ENCODE results near the gene SETD1A.
"Not testable (repeated sequence)": the region's sequence is repeated elsewhere in the genome, so short reads cannot be mapped to it uniquely, and the experiment has no call there.

Gene SETD1A

DNA sequence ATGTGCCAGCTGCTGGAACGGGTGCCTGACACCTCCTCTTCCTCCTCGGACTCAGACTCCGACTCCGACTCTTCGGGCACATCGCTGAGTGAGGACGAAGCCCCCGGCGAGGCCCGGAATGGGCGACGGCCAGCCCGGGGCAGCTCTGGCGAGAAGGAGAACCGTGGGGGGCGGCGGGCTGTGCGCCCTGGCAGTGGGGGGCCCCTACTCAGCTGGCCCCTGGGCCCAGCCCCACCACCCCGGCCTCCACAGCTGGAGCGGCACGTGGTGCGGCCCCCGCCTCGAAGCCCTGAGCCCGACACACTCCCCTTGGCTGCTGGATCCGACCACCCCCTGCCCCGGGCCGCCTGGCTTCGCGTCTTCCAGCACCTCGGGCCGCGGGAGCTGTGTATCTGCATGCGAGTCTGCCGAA lies 27.4 kb upstream of the SETD1A start:
- DNase-seq, result no peak

DNA sequence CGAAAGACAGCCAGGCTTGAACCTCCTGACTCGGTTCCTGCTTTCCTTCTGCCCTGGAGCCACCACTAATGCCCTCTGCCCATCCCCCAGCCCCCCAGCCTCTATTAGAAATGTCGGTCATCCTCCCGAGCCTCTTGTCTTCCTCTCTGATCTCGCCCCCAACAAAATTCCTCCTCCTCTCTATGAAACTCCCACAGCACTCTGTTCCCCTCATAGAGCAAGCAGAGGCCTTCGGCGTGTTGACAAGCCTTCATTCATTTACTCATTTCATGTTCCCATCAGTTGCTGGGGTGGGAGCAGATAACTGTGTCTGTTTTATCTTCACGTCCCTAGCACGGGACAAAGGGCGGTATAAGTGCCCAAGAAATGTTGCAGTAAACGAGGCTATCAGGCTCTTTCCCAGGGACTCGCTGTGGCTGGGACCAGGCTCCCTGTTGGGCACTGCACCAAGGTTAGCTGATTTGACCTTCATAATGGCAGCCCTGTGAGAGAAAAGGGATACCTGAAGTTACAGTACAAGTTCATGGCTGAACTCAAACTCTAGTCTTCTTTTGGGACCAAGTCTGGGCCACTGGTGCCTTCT lies 26.4 kb upstream of the SETD1A start:
- DNase-seq, result no peak

GRCh38 chr16:30934827-30935557 lies 22.6 kb upstream of the SETD1A start:
- no peak for DNase-seq

DNA sequence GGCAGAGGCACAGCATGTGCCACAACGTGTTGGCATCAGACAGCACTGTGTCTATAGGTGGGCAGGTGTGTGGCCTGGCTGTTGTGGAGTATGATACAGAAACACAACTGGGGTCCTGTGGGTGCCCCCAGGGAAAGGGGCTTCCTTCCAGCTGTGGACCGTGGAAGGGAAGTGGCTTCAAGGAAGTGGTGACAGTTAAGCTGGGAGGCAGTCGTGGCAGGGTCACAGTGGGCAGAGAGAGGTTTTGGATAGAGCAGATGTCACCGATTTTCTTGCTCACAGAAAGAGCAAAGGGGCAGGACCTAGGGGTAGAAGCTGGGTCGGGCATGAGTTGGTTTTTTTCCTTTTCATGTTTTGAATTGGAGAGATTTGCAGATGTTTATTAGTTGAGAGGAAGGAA lies 19.9 kb upstream of the SETD1A start:
- no peak for DNase-seq

GRCh38 chr16:30939571-30939970 lies 18.0 kb upstream of the SETD1A start:
- not testable (repeated sequence) for DNase-seq

DNA sequence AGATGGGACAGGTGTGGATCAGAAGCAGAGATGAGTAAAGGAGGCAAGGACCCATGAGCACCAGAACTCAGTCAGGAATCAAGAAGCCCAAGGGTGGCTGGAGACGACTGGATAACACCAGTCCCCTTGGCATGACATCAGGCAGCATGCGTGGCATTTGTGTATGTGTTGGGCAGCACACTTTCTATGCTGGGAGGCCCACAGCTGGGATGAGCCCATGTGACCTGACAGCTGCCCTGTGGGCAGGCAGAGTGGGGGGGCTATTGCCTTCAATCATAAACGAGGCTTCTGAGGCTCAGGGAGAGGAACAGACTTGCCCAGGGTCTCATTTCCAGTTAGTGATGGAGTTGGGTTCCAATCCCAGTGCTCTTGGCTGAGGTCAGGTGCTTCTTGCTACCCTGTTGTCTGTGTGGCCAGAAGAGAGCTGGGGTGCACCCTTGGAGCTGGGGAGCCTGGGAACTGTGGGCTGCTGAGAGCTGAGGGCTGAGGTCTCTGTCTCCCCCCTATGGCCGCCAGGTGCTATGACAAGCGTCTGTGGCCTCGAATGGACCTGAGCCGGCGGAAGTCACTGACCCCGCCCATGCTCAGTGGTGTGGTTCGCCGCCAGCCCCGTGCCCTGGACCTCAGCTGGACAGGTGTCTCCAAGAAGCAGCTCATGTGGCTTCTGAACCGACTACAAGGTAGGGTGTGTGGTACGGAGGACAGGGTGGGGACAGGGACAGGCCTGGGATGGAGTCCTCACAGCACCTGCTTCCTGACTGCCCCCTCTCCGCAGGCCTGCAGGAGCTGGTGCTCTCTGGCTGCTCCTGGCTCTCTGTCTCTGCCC lies 15.7 kb upstream of the SETD1A start:
- DNase-seq, result no peak

GRCh38 chr16:30942426-30942806 lies 15.1 kb upstream of the SETD1A start:
- DNase-seq, result no peak

DNA sequence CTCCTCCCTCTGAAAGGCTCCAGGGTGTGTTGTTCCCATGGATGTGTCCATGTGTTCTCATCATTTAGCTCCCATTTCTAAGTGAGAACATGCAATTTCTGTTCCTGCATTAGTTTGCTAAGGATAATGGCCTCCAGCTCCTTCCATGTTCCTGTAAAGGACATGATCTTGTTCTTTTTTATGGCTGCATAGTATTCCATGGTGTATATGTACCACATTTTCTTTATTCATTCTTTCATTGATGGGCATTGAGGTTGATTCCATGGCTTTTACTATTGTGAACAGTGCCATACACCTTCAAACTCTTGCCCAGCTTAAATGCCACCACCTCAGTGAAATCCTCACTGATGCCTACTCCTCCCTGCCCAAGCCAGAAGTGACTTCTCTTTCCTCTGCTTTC lies 13.2 kb upstream of the SETD1A start:
- no peak for DNase-seq

DNA sequence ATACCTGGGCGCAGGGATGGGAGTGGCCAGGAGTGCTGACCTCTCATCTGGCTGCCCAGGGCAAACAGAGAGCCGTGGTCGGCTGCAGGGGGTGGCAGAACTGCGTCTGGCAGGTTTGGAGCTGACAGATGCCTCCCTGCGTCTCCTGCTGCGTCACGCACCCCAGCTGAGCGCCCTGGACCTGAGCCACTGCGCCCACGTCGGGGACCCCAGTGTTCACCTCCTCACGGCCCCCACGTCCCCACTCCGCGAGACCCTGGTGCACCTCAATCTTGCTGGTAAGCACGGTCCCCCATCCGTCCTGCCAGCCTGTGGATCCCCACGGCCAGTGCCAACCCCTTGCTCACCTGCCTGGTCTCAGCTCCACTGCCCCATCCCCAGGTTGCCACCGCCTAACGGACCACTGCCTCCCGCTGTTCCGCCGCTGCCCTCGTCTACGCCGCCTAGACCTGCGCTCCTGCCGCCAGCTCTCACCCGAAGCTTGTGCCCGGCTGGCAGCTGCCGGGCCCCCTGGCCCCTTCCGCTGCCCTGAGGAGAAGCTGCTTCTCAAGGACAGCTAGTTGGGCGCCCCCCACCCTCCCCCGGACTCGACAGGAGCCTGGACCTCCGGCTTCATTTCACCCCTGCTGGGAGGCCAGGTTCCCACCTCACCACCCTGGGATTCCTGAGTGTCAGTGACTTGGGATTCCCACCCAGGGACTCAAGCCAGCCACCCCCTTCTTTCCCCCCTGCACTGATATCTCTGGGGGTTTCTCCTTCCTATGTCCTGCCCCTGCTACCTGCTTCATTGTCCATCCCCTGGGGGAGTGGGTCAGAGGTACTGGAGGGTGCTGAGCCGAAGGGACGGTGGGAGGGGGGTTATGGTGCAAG lies 10.6 kb upstream of the SETD1A start:
- no peak for DNase-seq

DNA sequence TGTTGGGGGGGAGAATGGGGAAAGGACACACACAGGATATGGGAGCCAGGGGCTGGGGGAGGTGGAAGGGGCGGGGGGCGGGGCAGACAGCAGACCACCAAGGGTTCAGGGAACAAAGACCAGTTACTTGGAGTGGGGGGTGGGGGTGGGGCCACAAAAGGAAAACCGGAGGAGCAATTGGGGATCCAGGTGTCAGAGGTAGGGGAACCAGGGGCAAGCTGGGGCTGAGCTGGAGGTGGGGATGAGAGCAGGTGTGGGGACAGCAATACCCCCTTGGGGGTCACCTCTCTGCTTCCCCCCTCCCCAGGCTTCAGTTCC lies 10.1 kb upstream of the SETD1A start:
- DNase-seq, result no peak

- DNase-seq, result no peak
Observed at GRCh38 chr16:30947859-30948666, 9.5 kb upstream of the SETD1A start.

DNA sequence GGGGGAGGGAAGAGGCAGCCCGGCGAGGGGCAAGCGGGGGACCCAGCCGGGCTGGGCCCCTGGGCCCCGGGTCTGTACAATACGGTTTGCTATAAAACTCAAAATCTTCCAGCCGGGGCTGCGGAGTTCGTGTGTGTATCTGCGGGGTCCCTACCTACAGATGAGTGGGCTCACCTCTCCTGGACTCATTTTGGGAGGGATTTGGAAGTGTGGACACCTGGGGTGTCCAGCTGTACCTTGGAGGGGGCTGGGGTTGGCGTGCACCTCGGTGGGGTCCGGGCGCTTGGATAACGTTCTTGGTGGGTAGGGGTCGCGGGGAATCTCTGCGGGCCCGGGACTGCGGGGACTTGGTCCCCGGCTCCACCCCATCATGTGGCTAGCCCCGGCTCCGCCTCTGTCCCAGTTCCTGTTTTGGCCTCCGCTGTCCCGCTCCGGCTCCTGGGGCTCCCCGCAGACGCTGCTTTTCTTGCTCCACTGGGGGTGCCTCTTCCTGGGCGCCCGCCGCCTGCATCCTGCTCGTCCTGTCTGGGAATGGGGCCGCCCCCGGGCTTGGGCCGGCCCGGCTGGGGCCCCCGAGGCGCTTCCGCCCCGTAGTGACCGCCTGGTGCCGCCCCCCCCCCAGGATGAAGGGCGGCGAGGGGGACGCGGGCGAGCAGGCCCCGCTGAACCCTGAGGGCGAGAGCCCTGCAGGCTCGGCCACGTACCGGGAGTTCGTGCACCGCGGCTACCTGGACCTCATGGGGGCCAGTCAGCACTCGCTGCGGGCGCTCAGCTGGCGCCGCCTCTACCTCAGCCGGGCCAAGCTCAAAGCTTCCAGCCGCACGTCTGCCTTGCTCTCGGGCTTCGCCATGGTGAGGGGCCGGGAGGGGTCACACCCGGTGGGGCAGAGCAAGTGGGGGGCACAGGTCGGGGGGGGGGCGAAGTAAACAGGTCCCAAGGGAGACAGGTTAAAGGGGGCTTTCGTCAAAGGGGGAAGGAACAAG lies 8.6 kb upstream of the SETD1A start, which contains the start of gene ORAI3:
TSS of gene ORAI3 (plus strand) at position 402 of the 983 bp plus-strand sequence. CDS start at position 624, 222 bp downstream.
- DNase-seq, result no peak

- DNase-seq, result no peak
Observed at GRCh38 chr16:30949650-30950515, 7.7 kb upstream of the SETD1A start.

GRCh38 chr16:30950516-30951065 lies 7.0 kb upstream of the SETD1A start:
- no peak for DNase-seq

GRCh38 chr16:30951193-30951592 lies 6.4 kb upstream of the SETD1A start:
- DNase-seq, result no peak

DNA sequence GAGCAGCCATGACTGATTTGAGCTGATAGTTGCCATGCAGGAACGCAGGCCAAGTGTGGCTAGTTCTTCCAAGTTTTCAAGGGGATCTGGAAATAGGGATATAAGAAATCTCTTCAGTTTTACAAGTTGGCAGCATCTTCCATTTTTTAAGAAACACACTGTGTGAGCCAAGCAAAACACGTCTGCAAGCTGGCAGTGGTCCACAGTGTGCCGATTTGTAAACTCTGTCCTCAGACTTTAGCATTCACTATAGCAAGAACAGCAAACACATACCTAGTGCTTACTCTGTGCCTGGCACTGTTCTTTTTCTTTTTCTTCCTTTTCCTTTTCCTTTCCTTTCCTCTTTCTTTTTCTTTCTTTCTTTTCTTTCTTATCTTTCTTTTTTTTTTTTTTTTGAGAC lies 5.8 kb upstream of the SETD1A start:
- DNase-seq, result no peak

DNA sequence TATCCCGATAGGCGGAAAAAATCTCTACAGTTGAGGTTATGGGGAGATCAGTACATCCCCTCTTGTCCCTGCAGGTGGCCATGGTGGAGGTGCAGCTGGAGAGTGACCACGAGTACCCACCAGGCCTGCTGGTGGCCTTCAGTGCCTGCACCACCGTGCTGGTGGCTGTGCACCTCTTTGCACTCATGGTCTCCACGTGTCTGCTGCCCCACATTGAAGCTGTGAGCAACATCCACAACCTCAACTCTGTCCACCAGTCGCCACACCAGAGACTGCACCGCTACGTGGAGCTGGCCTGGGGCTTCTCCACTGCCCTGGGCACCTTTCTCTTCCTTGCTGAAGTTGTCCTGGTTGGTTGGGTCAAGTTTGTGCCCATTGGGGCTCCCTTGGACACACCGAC lies 4.4 kb upstream of the SETD1A start:
- no peak for DNase-seq

- DNase-seq, result no peak
Observed at GRCh38 chr16:30953511-30954124, 3.9 kb upstream of the SETD1A start.

- no peak for DNase-seq
Observed at GRCh38 chr16:30954993-30955392, 2.6 kb upstream of the SETD1A start.
